GM23338 (cell line): ENCODE measurements around the gene DUS4L. TPM values are rescaled to one million over a fixed set of nuclear protein-coding genes. Genes with fewer than 3 reads are reported as not detected.

Experiments
- ATAC-seq: fragments of 200-7000 bp; cut with Tn5 transposase; 3 replicates; pipeline ENCODE4 v1.9.1; 2020
- DNase-seq: peaks from one replicate; pipeline ENCODE4 v3.0.0-alpha.2; 2015; ENCODE audit warnings: low spot score
- H2AFZ ChIP-seq: fragments of 200-600 bp; sonication (generic); 2 replicates; pipeline ENCODE4 v1.8.0; 2016; ENCODE audit warnings: antibody characterized with exemption, mild to moderate bottlenecking, moderate library complexity
- H3F3A ChIP-seq: fragments of 200-600 bp; sonication (generic); replicated peaks from 2 replicates; pipeline ENCODE4 v1.8.0; 2017; ENCODE audit warnings: antibody characterized with exemption, mixed run types, low read depth
- H3K27ac ChIP-seq: fragments of 200-600 bp; sonication (generic); 2 replicates; pipeline ENCODE4 v1.6.1; 2016; ENCODE audit warnings: low read depth
- H3K27me3 ChIP-seq: fragments of 200-600 bp; sonication (generic); 2 replicates; pipeline ENCODE4 v1.8.0; 2016; ENCODE audit warnings: mild to moderate bottlenecking, mixed run types, moderate library complexity; ENCODE audit not compliant: insufficient read depth
- H3K36me3 ChIP-seq: fragments of 200-600 bp; sonication (generic); 2 replicates; pipeline ENCODE4 v1.8.0; 2016; ENCODE audit warnings: mild to moderate bottlenecking; ENCODE audit not compliant: insufficient read depth
- H3K4me1 ChIP-seq: fragments of 200-600 bp; sonication (generic); 2 replicates; pipeline ENCODE4 v1.8.0; 2016; ENCODE audit warnings: mild to moderate bottlenecking, moderate library complexity; ENCODE audit not compliant: insufficient read depth
- H3K4me2 ChIP-seq: fragments of 200-600 bp; sonication (generic); 2 replicates; pipeline ENCODE4 v1.7.1; 2017; ENCODE audit warnings: mixed run types
- H3K4me3 ChIP-seq: fragments of 200-600 bp; sonication (generic); 2 replicates; pipeline ENCODE4 v1.6.1; 2016; ENCODE audit warnings: mixed run types
- H3K79me2 ChIP-seq: fragments of 200-600 bp; sonication (generic); replicated peaks from 2 replicates; pipeline ENCODE4 v1.8.0; 2017; ENCODE audit warnings: mild to moderate bottlenecking; ENCODE audit not compliant: insufficient read depth
- H3K9me2 ChIP-seq: fragments of 200-600 bp; sonication (generic); 2 replicates; pipeline ENCODE4 v1.8.0; 2017; ENCODE audit not compliant: insufficient read depth
- H4K20me1 ChIP-seq: fragments of 200-600 bp; sonication (generic); replicated peaks from 2 replicates; pipeline ENCODE4 v1.8.0; 2017; ENCODE audit warnings: mild to moderate bottlenecking; ENCODE audit not compliant: insufficient read depth
- H3K27ac Mint-ChIP-seq: 2 replicates; pipeline ENCODE4 v1.8.0; 2020; ENCODE audit warnings: inconsistent platforms, mild to moderate bottlenecking, moderate library complexity, mixed read lengths
- H3K27me3 Mint-ChIP-seq: 3 replicates; pipeline ENCODE4 v1.8.0; 2022; ENCODE audit warnings: low read depth, mild to moderate bottlenecking, moderate library complexity, mixed read lengths, inconsistent platforms; ENCODE audit not compliant: insufficient read depth, poor library complexity
- H3K36me3 Mint-ChIP-seq: 3 replicates; pipeline ENCODE4 v1.8.0; 2021; ENCODE audit warnings: low read depth, mild to moderate bottlenecking, inconsistent platforms, moderate library complexity, mixed read lengths
- H3K4me1 Mint-ChIP-seq: 3 replicates; pipeline ENCODE4 v1.8.0; 2020; ENCODE audit warnings: mild to moderate bottlenecking, inconsistent platforms, mixed read lengths
- H3K4me3 Mint-ChIP-seq: 3 replicates; pipeline ENCODE4 v1.8.0; 2021; ENCODE audit warnings: moderate library complexity, mild to moderate bottlenecking, inconsistent platforms, mixed read lengths
- H3K9me3 Mint-ChIP-seq: 3 replicates; pipeline ENCODE4 v1.8.0; 2020; ENCODE audit warnings: moderate library complexity, mild to moderate bottlenecking, inconsistent platforms, mixed read lengths
- EZH2 ChIP-seq: fragments of 200-600 bp; sonication (generic); IDR thresholded peaks from one replicate; pipeline ENCODE4 v1.8.0; 2017; ENCODE audit warnings: antibody characterized with exemption, mild to moderate bottlenecking, low read depth; ENCODE audit not compliant: unreplicated experiment
- EZH2phosphoT487 ChIP-seq: fragments of 200-600 bp; sonication (generic); IDR thresholded peaks from one replicate; pipeline ENCODE4 v1.8.1; 2018; ENCODE audit warnings: antibody characterized with exemption; ENCODE audit not compliant: unreplicated experiment
- JUNB ChIP-seq: IDR thresholded peaks from one replicate; pipeline ENCODE4 v1.6.1; 2016; ENCODE audit warnings: antibody characterized with exemption; ENCODE audit not compliant: unreplicated experiment
- NANOG ChIP-seq: IDR thresholded peaks from 2 replicates; pipeline ENCODE4 v1.6.1; 2016; ENCODE audit warnings: antibody characterized with exemption, borderline replicate concordance
- ZNF114 ChIP-seq: fragments of 250-450 bp; sonication (Bioruptor Pico); IDR thresholded peaks from 2 replicates; pipeline ENCODE4 v1.5.0; 2020; ENCODE audit warnings: mild to moderate bottlenecking, moderate library complexity
- ZNF331 ChIP-seq: fragments of 250-450 bp; sonication (Bioruptor Pico); IDR thresholded peaks from 2 replicates; pipeline ENCODE4 v1.5.0; 2020; ENCODE audit warnings: low read depth, mild to moderate bottlenecking, moderate library complexity
- polyA plus RNA-seq: library from polyadenylated mRNA; unstranded; fragments of >200 nt; fragmentation: Nextera tagmentation; extraction: Ambion mirVana; gene quantifications from 2 replicates; pipeline ENCODE4 v1.2.1, GENCODE V29; 2016
- total RNA-seq: library from RNA; depleted of rRNA; stranded (reverse); fragments of >200 nt; shearing (Covaris generic); gene quantifications from 2 replicates; pipeline ENCODE4 v1.2.3, GENCODE V29; 2014
- TF ChIP-seq, protein P1 (sequence below), 2 experiments: fragments of 200-600 bp in 1 of 2; sonication (generic) in 1 of 2; conservative IDR thresholded peaks; 2 replicates each; pipeline versions ENCODE4 v1.5.1 to v1.6.1; 2016 to 2017; ENCODE audit warnings: antibody characterized with exemption in 2 of 2, low read depth in 2 of 2, mild to moderate bottlenecking in 2 of 2, moderate library complexity in 1 of 2
- TF ChIP-seq, protein P2 (sequence below): IDR thresholded peaks from one replicate; pipeline ENCODE4 v1.6.1; 2018; ENCODE audit warnings: antibody characterized with exemption; ENCODE audit not compliant: unreplicated experiment
- TF ChIP-seq, protein P3 (sequence below): IDR thresholded peaks from 2 replicates; pipeline ENCODE4 v1.6.1; 2016; ENCODE audit warnings: antibody characterized with exemption

The DUS4L gene
- total and polyA plus RNA-seq, 2 experiments from 2014 or later = 16.7 to 22.9 TPM

- TF ChIP-seq ZNF331 (CRISPR knock-in tag) (no peak), NANOG (no peak), EZH2 (no peak), ZNF114 (CRISPR knock-in tag) (no peak)
- TF ChIP-seq, protein P1, sequence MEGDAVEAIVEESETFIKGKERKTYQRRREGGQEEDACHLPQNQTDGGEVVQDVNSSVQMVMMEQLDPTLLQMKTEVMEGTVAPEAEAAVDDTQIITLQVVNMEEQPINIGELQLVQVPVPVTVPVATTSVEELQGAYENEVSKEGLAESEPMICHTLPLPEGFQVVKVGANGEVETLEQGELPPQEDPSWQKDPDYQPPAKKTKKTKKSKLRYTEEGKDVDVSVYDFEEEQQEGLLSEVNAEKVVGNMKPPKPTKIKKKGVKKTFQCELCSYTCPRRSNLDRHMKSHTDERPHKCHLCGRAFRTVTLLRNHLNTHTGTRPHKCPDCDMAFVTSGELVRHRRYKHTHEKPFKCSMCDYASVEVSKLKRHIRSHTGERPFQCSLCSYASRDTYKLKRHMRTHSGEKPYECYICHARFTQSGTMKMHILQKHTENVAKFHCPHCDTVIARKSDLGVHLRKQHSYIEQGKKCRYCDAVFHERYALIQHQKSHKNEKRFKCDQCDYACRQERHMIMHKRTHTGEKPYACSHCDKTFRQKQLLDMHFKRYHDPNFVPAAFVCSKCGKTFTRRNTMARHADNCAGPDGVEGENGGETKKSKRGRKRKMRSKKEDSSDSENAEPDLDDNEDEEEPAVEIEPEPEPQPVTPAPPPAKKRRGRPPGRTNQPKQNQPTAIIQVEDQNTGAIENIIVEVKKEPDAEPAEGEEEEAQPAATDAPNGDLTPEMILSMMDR (conservative IDR thresholded peaks at IDR 0.05; ENCODE audit: low read depth in 2 of 2) = no peak
- TF ChIP-seq, protein P2, sequence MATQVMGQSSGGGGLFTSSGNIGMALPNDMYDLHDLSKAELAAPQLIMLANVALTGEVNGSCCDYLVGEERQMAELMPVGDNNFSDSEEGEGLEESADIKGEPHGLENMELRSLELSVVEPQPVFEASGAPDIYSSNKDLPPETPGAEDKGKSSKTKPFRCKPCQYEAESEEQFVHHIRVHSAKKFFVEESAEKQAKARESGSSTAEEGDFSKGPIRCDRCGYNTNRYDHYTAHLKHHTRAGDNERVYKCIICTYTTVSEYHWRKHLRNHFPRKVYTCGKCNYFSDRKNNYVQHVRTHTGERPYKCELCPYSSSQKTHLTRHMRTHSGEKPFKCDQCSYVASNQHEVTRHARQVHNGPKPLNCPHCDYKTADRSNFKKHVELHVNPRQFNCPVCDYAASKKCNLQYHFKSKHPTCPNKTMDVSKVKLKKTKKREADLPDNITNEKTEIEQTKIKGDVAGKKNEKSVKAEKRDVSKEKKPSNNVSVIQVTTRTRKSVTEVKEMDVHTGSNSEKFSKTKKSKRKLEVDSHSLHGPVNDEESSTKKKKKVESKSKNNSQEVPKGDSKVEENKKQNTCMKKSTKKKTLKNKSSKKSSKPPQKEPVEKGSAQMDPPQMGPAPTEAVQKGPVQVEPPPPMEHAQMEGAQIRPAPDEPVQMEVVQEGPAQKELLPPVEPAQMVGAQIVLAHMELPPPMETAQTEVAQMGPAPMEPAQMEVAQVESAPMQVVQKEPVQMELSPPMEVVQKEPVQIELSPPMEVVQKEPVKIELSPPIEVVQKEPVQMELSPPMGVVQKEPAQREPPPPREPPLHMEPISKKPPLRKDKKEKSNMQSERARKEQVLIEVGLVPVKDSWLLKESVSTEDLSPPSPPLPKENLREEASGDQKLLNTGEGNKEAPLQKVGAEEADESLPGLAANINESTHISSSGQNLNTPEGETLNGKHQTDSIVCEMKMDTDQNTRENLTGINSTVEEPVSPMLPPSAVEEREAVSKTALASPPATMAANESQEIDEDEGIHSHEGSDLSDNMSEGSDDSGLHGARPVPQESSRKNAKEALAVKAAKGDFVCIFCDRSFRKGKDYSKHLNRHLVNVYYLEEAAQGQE = no peak
Measured at GRCh38 chr7:107610323-107610722, 46.6 kb downstream of the DUS4L start (continued).

DNA sequence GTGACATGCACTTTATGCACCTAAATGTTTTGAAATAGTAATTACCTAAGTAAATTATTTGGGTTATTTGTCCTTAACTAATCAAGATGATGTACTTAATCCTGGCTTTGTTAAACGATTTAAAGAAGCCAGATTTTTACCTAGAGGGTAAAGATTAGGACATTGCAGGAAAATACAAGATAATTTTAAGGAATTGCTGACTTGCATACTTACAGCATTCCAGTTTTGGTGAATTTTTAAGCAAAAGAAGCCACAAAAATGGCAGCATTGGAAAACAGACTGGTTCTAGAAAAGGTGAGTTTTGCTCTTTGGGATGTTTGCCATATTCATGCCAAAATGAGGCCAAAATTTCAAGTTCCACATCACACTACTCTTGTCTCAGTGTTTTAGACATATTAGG is 49.7 kb downstream of the DUS4L start:
- H3K4me1 Mint-ChIP-seq = no peaks in the 10 kb centered on the region
- H3K79me2 ChIP-seq = no peaks in the 10 kb centered on the region
- H3K27ac ChIP-seq = no peak overlapping the region
- H2AFZ ChIP-seq = no peak overlapping the region
- no peaks in the 10 kb centered on the region for H3K27me3 Mint-ChIP-seq
- no peaks in the 10 kb centered on the region for H4K20me1 ChIP-seq
- H3K9me3 Mint-ChIP-seq = no peaks in the 10 kb centered on the region
- no peak overlapping the region for H3K27ac Mint-ChIP-seq
- H3K9me2 ChIP-seq = no peaks in the 10 kb centered on the region
- H3K36me3 Mint-ChIP-seq = no peaks in the 10 kb centered on the region
- H3K4me3 Mint-ChIP-seq = no peak overlapping the region
- H3K27me3 ChIP-seq = no peaks in the 10 kb centered on the region
- no peak for DNase-seq
- H3K4me3 ChIP-seq = no peak overlapping the region
- H3K4me2 ChIP-seq = no peak overlapping the region
- TF ChIP-seq ZNF114 (CRISPR knock-in tag) = no peak
- TF ChIP-seq, protein P3, sequence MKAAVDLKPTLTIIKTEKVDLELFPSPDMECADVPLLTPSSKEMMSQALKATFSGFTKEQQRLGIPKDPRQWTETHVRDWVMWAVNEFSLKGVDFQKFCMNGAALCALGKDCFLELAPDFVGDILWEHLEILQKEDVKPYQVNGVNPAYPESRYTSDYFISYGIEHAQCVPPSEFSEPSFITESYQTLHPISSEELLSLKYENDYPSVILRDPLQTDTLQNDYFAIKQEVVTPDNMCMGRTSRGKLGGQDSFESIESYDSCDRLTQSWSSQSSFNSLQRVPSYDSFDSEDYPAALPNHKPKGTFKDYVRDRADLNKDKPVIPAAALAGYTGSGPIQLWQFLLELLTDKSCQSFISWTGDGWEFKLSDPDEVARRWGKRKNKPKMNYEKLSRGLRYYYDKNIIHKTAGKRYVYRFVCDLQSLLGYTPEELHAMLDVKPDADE = no peak
- no peaks in the 10 kb centered on the region for H3K4me1 ChIP-seq
- no peaks in the 10 kb centered on the region for H3K36me3 ChIP-seq
- no peaks in the 10 kb centered on the region for H3F3A ChIP-seq
- ATAC-seq = no peak

- H3K4me1 Mint-ChIP-seq = no peaks in the 10 kb centered on the region
- no peaks in the 10 kb centered on the region for H3F3A ChIP-seq
- H3K36me3 Mint-ChIP-seq = no peaks in the 10 kb centered on the region
- H3K9me3 Mint-ChIP-seq = no peaks in the 10 kb centered on the region
- no peak overlapping the region for H2AFZ ChIP-seq
- H3K27ac Mint-ChIP-seq = no peak overlapping the region
- no peak overlapping the region for H3K4me2 ChIP-seq
- ATAC-seq (no peak), DNase-seq (no peak)
- no peaks in the 10 kb centered on the region for H3K27me3 Mint-ChIP-seq
- no peaks in the 10 kb centered on the region for H4K20me1 ChIP-seq
- H3K36me3 ChIP-seq = no peaks in the 10 kb centered on the region
- no peaks in the 10 kb centered on the region for H3K79me2 ChIP-seq
- no peak overlapping the region for H3K4me3 Mint-ChIP-seq
- no peak overlapping the region for H3K4me3 ChIP-seq
- H3K9me2 ChIP-seq = no peaks in the 10 kb centered on the region
- H3K27ac ChIP-seq = no peak overlapping the region
- no peaks in the 10 kb centered on the region for H3K4me1 ChIP-seq
- no peaks in the 10 kb centered on the region for H3K27me3 ChIP-seq
- TF ChIP-seq, protein P3 = no peak
- TF ChIP-seq, protein P1 (conservative IDR thresholded peaks at IDR 0.05; ENCODE audit: low read depth in 2 of 2) = no peak
- TF ChIP-seq EZH2phosphoT487 (no peak), JUNB (no peak)
Measured at GRCh38 chr7:107613948-107614347, 50.2 kb downstream of the DUS4L start.
